NCI-H2029 treated with DMSO at 0.1 percent for 48 hours (cell line): ENCODE data around the gene PGM3.

Source experiments
- DNase-seq: peaks from one replicate; lab custom pipeline; 2025; lab: John Stamatoyannopoulos, UW

PGM3 gene

GRCh38 chr6:83183082-83183828 lies 9.8 kb downstream of the PGM3 start:
- no peak for DNase-seq

DNA sequence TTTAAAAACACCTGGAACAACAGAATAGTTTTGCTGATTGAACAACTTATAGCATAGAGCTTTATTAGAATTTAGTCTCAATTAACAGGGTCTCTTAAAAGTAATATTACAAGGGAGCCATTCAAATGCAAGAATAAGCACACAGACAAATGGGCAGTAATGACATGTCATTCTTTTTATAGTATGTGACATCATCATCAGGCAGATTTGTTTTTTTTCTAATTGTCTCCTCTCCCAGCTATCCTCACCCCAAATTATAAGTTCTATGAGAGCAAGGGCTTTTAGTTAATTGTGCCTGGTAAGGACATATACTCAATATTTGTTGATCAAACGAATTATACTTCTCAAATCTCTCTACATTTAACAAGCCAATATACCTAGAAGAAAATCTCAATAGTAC lies 11.0 kb downstream of the PGM3 start:
- no peak for DNase-seq

GRCh38 chr6:83180426-83180950 lies 12.6 kb downstream of the PGM3 start:
- no peak for DNase-seq

DNA sequence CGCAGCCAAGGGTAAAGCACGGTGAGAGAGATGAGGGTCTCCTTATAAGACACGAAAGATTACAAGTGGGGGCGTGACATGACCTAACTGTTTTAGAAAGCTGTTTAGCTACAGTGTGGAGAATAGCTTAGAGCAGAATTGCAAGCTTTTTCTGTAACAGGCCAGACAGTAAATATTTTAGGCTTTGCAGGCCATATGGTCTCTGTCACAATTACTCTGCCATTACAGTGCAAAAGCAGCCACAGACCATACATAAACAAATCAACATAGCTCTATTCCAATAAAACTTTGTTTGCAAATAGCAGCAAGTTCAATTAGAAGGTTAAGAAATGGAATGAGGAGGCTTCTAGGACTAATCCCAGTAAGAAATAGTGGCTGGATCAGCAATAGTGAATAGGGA lies 16.8 kb downstream of the PGM3 start:
- no peak for DNase-seq

DNA sequence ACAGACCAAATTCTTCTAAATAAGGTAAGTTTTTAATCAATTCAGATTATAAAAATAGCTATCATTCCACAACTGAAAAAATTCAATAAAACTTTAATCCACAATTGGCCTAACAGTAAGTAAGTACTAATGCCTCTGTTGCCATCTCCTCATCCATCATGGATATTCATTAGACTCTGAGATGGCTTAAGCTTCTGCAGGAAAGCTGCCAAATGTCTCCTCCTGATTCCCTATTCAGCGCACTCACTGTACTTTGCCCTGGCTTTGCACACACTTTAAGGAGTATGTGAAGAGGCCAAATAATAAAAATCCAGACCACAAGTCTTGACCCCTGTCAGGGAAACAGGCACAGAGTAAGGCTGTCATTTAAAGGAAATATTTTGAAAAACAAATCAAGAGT lies 23.6 kb downstream of the PGM3 start:
- DNase-seq = no peak

GRCh38 chr6:83169106-83169505 lies 24.0 kb downstream of the PGM3 start:
- DNase-seq = no peak

DNA sequence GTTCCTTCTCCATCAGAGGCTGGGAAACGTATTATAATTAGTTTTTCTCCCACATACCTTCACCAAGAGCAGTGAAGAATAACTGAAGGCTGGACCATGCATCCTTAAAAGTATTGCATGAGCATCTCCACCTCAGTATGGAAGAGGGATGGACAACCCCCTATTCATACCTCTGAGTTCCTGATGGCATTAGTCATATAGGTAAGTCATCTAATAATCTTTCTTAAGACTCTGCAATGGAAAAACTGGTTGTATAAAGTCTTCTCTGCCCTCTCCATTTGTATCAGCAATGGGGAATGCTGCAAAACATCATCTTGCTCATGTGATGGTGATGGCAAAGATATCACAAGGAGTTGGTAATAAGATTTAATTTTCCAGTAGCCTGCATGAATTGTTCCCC lies 24.5 kb downstream of the PGM3 start:
- no peak for DNase-seq

- DNase-seq = no peak
Observed at GRCh38 chr6:83167726-83168278, 25.3 kb downstream of the PGM3 start.

DNA sequence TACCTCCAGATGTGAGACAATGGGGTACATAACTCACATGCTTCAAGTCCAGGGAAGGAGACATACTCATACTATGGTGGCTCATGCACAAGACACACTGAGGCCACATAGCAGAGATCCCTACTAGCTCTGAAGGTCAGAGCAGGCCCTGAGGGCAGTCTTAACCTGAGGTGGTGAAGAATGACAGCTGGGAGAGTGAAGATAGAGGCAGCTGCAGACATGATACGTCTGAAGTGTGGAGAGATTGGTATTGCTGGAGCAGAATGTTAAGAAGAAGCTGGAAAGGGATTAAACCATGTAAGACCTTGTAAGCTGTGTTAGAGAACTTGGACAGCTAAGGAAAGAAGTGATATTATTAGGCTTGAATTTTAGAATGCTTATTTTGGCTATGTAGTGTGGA lies 32.9 kb downstream of the PGM3 start:
- no peak for DNase-seq

DNA sequence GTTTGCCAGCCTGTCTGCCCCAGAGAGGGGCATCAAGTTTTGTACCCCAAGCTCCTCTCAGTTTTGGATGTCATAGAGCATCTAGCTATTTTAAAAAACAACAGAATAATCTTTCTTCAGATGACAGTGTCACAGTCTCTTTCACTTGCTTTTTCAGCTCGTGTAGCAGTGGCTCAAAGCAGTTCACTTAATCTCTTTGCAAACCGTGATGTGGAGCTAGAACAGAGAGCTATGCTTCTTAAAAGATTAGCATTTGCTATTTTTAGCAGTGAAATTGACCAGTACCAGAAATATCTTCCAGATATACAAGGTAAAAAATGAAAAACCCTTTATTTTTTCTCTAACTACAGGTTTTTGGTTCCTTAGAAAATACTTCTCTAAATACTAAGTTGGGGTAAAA lies 37.3 kb downstream of the PGM3 start:
- DNase-seq = no peak

DNA sequence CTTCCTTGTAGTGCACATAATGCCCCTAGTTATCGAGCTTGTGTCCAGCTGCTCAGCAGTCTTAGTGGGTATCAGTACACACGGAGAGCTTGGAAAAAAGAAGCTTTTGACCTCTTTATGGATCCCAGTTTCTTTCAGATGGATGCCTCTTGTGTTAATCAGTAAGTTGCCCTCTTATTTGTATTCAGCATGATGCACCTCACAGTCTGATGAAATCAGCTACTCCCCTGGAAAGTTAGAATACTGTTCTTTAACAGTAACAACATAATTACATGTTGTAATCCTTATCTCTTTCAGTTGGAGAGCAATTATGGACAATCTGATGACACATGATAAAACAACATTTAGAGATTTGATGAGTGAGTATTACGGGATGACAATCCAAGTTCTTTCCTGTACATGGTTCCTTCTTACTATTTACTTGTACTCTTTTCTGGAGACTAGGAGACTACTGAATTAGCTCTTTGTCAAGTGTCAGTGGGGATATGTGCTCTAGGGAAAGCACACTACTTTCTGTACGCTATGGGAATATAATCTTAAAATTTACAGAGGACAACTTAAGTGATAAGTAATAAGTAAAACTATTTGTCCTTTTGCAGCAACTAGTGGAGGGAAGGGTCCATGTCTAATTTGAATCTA lies 39.1 kb downstream of the PGM3 start:
- DNase-seq = no peak

- no peak for DNase-seq
Observed at GRCh38 chr6:83152913-83153312, 40.2 kb downstream of the PGM3 start.

DNA sequence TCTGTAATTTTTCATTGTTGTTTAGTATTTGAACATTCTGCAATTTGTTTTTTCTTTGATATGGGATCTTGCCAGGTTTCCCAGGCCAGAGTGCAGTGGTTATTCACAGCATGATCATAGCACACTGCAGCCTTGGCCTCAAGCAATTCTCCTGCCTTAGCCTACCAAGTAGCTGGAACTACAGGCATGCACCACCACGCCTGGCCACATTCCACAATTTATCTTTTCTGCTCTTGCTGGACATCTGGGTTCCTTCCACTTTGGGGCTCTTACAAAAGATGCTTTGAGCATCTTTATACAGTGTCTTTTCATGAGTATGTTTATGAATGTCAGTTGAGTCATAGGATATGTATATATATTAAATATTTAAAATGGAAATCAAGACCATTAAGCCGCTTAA lies 42.0 kb downstream of the PGM3 start:
- no peak for DNase-seq

DNA sequence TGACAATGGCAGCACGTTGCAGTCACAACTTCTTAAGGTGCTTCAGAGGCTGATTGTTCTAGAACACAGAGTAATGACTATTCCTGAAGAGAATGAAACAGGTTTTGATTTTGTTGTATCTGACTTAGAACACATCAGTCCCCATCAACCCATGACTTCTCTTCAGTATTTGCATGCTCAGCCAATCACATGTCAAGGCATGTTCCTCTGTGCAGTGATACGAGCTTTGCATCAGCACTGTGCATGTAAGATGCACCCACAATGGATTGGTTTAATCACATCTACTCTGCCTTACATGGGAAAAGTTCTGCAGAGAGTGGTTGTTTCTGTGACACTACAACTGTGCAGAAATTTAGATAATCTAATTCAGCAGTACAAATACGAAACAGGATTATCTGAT lies 54.3 kb downstream of the PGM3 start:
- no peak for DNase-seq

GRCh38 chr6:83138118-83138722 lies 54.8 kb downstream of the PGM3 start:
- DNase-seq = no peak

- DNase-seq = no peak
Observed at GRCh38 chr6:83132121-83132520, 60.9 kb downstream of the PGM3 start.

GRCh38 chr6:83127976-83128375 lies 65.1 kb downstream of the PGM3 start:
- DNase-seq = no peak

GRCh38 chr6:83127258-83127657 lies 65.8 kb downstream of the PGM3 start:
- no peak for DNase-seq

DNA sequence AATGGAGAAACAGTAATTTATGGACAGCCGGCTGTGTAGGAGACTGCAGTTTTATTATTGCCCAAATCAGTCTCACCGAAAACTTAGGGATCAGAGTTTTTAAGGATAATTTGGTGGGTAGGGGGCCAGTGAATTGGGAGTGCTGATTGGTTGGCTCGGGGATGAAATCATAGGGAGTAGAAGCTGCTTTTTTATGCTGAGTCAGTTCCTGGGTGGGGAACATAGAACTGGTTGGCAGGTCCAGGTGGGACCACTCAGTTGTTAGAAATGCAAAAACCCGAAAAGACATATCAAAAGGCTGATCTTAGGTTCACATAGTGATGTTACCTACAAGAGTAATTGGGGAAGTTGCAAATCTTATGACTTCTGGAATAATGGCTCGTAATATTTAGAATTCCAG lies 66.3 kb downstream of the PGM3 start:
- no peak for DNase-seq

DNA sequence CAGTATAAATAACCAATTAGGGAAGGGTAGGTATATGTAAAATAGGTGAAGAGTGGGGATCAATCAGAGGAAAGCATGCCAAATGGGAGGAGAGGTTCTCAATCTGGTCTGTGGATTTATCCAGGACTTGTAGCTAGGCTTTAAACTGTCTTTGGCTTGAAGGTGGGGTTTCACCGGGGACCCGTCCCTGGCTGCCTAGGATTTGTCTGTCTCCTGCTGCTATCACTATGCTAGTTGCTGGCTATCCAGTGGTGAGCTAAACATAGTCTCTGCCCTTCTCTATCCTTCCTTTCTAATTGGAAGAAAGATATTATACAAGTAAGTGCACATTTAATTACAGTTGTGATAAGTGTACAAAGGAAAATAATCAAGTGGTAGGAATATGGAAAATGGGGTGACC lies 66.8 kb downstream of the PGM3 start:
- DNase-seq = no peak

DNA sequence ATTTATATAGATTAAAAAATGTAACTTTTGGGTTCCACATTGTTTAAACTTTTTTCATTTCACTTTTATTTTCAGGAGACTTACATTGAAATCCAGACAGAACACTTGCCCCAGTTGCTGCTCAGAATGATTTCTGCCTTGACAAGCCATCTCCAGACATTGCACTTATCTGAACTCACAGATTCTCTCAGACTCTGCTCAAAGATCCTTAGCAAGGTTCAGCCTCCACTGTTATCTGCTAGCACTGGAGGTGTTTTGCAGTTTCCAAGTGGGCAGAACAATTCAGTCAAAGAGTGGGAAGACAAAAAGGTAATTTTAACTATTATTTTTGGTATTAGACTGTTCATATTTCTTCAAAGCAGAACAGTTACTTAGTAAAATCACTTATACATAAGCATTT lies 67.6 kb downstream of the PGM3 start:
- DNase-seq = no peak

DNA sequence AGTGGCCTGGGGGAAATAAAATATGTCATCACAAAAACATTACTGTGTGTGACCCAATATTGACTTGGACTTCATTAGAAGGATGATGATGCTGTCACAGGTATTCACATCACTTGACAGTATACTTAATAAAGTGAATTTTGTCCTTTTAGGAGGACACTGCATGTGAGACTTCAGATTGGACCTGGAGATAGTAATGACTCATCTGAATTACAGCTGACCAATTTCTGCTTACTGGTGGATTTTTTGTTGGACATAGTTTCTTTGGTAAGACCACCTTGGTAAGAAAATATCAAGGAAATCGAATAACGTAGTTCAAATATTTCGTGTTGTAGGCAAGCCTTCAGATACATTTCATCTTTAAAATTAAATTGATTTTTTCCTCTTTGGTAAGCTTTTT lies 68.5 kb downstream of the PGM3 start:
- DNase-seq = no peak

GRCh38 chr6:83119742-83120300 lies 73.2 kb downstream of the PGM3 start:
- DNase-seq = no peak
